Vagina (tissue), 2 donors: ENCODE data around the gene ADD1. TPM values are rescaled to one million over a fixed set of nuclear protein-coding genes. Genes with fewer than 3 reads are reported as not detected.
A peak's percentile ranks its signal among the peaks of the same experiment; 100 is the strongest.
"Not testable (repeated sequence)": the region's sequence is repeated elsewhere in the genome, so short reads cannot be mapped to it uniquely, and the experiment has no call there.

ENCODE experiments used
- DNase-seq, 2 donors: peaks; one replicate each; pipeline ENCODE4 v3.0.0-alpha.2; 2017; ENCODE audit errors: extremely low spot score in 2 of 2
- H3K27ac ChIP-seq: fragments of 200-600 bp; sonication (generic); one replicate; pipeline ENCODE4 v1.5.1; 2019
- H3K27me3 ChIP-seq: fragments of 200-600 bp; sonication (generic); one replicate; pipeline ENCODE4 v1.5.1; 2019
- H3K36me3 ChIP-seq, 2 donors: fragments of 200-600 bp; sonication (generic); one replicate each; pipeline ENCODE4 v1.5.1; 2017 to 2019
- H3K4me1 ChIP-seq: fragments of 200-600 bp; sonication (generic); one replicate; pipeline ENCODE4 v1.5.1; 2019
- H3K4me3 ChIP-seq, 2 donors: fragments of 200-600 bp; sonication (generic); 1 replicate in 1 of 2; 2 replicates in 1 of 2; pipeline ENCODE4 v1.5.1; 2016 to 2019
- H3K9me3 ChIP-seq: fragments of 200-600 bp; sonication (generic); one replicate; pipeline ENCODE4 v1.5.1; 2019
- CTCF ChIP-seq, 3 experiments: fragments of 450-650 bp in 2 of 3; fragments of 200-600 bp in 1 of 3; sonication (generic) in 1 of 3; IDR thresholded peaks; one replicate each; pipeline ENCODE4 v1.5.1; 2017 to 2019; ENCODE audit warnings: antibody characterized with exemption in 3 of 3, mild to moderate bottlenecking in 2 of 3, moderate library complexity in 2 of 3
- POLR2A ChIP-seq, 2 donors: fragments of 450-650 bp; IDR thresholded peaks; one replicate each; pipeline ENCODE4 v1.6.1; 2017; ENCODE audit warnings: antibody characterized with exemption in 2 of 2, mild to moderate bottlenecking in 2 of 2, moderate library complexity in 2 of 2
- POLR2AphosphoS5 ChIP-seq, 2 donors: sonication (generic); formaldehyde crosslinking; IDR thresholded peaks; one replicate each; pipeline ENCODE4 v1.9.0; 2017; ENCODE audit warnings: antibody characterized with exemption in 2 of 2, mild to moderate bottlenecking in 2 of 2, low read depth in 1 of 2; ENCODE audit not compliant: insufficient read depth in 1 of 2
- intact Hi-C: fragments of 100-400 bp; cut with DNase I; formaldehyde crosslinking; loops from one replicate; pipeline ENCODE4 v1.15.1; 2023
- total RNA-seq: library from RNA; depleted of rRNA; stranded (reverse); fragments of >200 nt; gene quantifications from one replicate; pipeline ENCODE4 v1.2.3, GENCODE V29; 2016

ADD1 gene
- total RNA-seq, 1 donor from 2014 or later: 228 TPM

DNA sequence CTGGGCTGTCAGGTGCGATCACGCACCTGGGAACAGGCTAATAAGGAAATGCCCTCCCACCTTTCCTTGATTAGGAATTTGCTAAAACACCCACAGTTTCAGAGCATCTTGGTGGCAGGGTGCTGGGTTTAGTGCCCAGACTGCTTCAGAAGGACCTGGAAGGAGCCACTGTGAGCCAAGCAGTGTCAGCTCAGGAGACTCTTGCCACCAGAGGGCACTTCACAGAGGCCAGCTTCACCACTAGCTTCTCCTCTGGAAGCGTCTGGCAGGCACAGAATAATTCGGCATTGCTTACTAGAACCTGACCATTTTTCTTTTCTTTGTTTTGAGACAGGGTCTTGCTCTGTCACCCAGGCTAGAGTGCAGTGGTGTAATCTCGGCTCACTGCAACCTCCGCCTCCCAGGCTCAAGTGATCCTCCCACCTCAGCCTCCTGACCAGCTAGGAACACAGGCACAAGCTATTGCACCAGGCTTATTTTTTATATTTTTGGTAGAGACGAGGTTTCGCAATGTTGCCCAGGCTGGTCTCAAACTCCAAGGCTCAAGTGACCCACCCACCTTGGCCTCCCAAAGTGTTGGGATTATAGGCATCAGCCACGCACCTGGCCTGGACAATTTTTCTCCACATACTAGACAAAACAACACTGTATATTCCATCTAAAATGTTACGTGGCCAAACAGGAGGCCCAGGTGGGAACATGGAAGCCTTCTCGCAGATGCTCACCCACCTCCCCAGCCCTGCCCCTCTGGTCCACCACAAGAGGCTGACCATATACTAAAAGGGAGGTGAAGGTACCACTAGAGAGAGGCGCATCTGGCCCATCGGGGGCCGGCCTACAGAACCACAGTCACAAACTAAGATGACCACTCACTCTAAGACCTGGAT lies 105.5 kb downstream of the ADD1 start:
- Histone ChIP-seq H3K9me3 (no peaks in the 10 kb centered on the region), H3K36me3 (peaks cover 0 to 93% of the 10 kb centered on the region in 2 donors), H3K27ac (no peak overlapping the region), H3K4me3 (no peak overlapping the region), H3K27me3 (no peaks in the 10 kb centered on the region), H3K4me1 (no peaks in the 10 kb centered on the region)
- intact Hi-C loops: no loop called here
- TF ChIP-seq POLR2AphosphoS5 (IDR thresholded peaks at IDR 0.05; ENCODE audit: insufficient read depth in 1 of 2, low read depth in 1 of 2): no peak
- peak in 1 of 2 donors; percentile 67 for DNase-seq

- intact Hi-C loops: no loop called here
These were observed 106.1 kb downstream of the ADD1 start for GRCh38 chr4:2949782-2950125.

DNA sequence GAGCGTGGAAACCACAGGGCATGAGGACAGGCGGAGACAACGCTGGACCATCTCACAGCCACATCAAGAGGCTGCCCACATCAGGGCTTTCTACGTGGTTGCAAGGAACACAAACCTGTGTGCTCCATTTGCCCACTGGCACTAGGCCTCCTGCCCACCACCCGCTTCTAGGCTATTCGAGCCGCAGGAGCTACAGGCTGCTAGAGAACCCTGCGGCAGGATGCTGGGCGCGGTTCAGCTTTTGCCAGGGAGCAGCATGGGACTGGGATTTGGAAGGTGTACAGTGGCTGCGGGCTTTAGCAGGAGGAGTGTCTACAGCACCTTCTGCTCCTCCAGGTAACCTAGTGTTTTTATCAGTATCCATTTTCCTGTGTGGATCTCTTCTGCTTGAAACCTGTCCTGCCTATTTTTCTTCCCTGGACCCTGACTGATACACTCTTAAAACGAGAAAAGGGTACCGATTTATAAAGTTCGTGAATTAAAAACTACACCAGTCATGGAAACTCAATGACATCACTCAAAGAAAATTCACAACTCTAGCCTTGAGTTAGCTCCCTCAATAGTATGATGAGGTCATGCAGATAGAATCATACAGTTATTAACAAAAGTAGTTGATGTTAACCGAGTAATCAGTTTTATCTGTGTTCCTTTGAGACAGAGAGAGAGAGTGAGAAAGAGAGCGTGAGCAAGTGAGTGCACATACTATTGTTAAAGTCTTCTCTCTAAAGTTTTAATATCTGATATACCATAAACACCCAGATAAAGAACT lies 106.8 kb downstream of the ADD1 start:
- Histone ChIP-seq H3K9me3 (no peaks in the 10 kb centered on the region), H3K27me3 (no peaks in the 10 kb centered on the region), H3K4me3 (no peak overlapping the region), H3K27ac (no peak overlapping the region), H3K4me1 (no peaks in the 10 kb centered on the region), H3K36me3 (peaks cover 0 to 90% of the 10 kb centered on the region in 2 donors)
- intact Hi-C loops: no loop called here
- no peak for DNase-seq
- TF ChIP-seq POLR2A (IDR thresholded peaks at IDR 0.05) (no peak), POLR2AphosphoS5 (IDR thresholded peaks at IDR 0.05; ENCODE audit: insufficient read depth in 1 of 2, low read depth in 1 of 2) (no peak), CTCF (IDR thresholded peaks at IDR 0.05) (no peak)

More at GRCh38 chr4:2949782-2950125, 106.1 kb downstream of the ADD1 start:
- Histone ChIP-seq H3K36me3 (peaks cover 0 to 93% of the 10 kb centered on the region in 2 donors), H3K4me3 (no peak overlapping the region), H3K4me1 (no peaks in the 10 kb centered on the region), H3K27me3 (no peaks in the 10 kb centered on the region), H3K27ac (no peak overlapping the region), H3K9me3 (no peaks in the 10 kb centered on the region)
- TF ChIP-seq POLR2AphosphoS5 (IDR thresholded peaks at IDR 0.05; ENCODE audit: insufficient read depth in 1 of 2, low read depth in 1 of 2): no peak
- TF ChIP-seq CTCF (IDR thresholded peaks at IDR 0.05): no peak
- no peak for TF ChIP-seq POLR2A (IDR thresholded peaks at IDR 0.05)
- peak in 1 of 2 donors; percentile 71 for DNase-seq

DNA sequence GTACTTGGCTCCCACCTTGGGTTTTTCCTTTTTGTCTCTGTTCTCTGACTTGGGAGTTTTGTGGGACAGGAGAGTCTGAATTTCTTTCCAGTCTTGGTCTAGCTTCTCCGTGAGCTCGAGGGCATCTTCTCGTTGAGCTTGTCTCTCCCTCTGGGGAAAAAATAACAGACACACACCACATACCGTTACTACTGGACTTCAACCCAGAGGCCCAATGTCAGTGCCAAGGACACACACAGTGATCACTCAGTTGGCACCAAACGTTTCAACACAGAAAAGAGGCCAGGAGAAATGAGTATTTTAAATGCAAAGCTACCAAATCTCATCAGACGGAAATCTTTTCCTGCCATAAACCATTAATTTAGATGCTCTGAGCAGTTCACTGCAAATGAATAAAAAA lies 109.9 kb downstream of the ADD1 start:
- intact Hi-C loops: no loop called here
- Histone ChIP-seq H3K4me3 (no peak overlapping the region), H3K36me3 (peaks cover 0 to 89% of the 10 kb centered on the region in 2 donors), H3K4me1 (no peaks in the 10 kb centered on the region), H3K9me3 (no peaks in the 10 kb centered on the region), H3K27me3 (no peaks in the 10 kb centered on the region), H3K27ac (no peak overlapping the region)
- no peak for DNase-seq
- no peak for TF ChIP-seq POLR2AphosphoS5 (IDR thresholded peaks at IDR 0.05; ENCODE audit: insufficient read depth in 1 of 2, low read depth in 1 of 2)
- no peak for TF ChIP-seq POLR2A (IDR thresholded peaks at IDR 0.05)
- TF ChIP-seq CTCF (IDR thresholded peaks at IDR 0.05): no peak

GRCh38 chr4:2954358-2955185 lies 110.9 kb downstream of the ADD1 start:
- Histone ChIP-seq H3K4me1 (no peaks in the 10 kb centered on the region), H3K9me3 (no peaks in the 10 kb centered on the region), H3K27me3 (no peaks in the 10 kb centered on the region), H3K36me3 (peaks cover 0 to 79% of the 10 kb centered on the region in 2 donors), H3K4me3 (no peak overlapping the region), H3K27ac (no peak overlapping the region)
- peak in 1 of 2 donors; percentile 76 for DNase-seq
- intact Hi-C loops: no loop called here
- TF ChIP-seq POLR2AphosphoS5 (IDR thresholded peaks at IDR 0.05; ENCODE audit: insufficient read depth in 1 of 2, low read depth in 1 of 2) (no peak), POLR2A (IDR thresholded peaks at IDR 0.05) (no peak), CTCF (IDR thresholded peaks at IDR 0.05) (no peak)

DNA sequence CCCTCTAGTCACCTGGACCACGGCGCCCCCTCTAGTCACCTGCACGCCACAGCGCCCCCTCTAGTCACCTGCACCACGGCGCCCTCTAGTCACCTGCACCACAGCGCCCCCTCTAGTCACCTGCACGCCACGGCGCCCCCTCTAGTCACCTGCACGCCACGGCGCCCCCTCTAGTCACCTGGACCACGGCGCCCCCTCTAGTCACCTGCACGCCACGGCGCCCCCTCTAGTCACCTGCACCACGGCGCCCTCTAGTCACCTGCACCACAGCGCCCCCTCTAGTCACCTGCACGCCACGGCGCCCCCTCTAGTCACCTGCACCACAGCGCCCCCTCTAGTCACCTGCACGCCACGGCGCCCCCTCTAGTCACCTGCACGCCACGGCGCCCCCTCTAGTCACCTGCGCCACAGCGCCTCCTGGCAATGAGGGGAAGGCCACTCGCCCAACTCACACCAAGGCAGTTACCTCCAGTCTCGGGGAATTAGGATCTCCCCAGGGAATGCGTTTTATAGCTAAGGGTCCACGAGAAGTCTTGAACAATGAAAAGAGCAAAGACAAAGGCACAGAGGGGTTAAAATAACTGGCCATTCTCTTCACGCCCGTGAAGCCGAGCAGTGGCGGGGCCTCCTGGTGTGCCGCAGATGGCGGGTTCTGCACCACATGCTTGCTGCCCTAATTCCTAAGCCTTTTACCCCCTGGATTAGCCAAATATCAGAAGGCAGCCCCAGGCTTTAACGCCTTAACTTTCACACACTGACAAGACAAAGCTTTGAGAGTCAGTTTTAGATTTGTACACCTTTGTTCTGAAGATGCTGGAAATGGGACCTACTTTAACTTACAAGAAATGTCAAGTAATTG lies 111.8 kb downstream of the ADD1 start:
- intact Hi-C loops, DNase-seq, H3K9me3 ChIP-seq, H3K4me3 ChIP-seq, H3K27me3 ChIP-seq, H3K4me1 ChIP-seq, H3K27ac ChIP-seq: not testable (repeated sequence)
- H3K36me3 ChIP-seq: peaks cover 0 to 71% of the 10 kb centered on the region in 2 donors
